Stimulated activated CD8-positive, alpha-beta memory T cell treated with anti-CD3 and anti-CD28 coated beads, Interleukin-12 subunit alpha, Interleukin-12 subunit beta, amount 100 ng/mL, for 24 hours (primary cell): ENCODE results near the gene STARD3.
"Not testable (repeated sequence)": the region's sequence is repeated elsewhere in the genome, so short reads cannot be mapped to it uniquely, and the experiment has no call there.

Source experiments
- DNase-seq: peaks from one replicate; pipeline ENCODE4 v3.0.0-alpha.2; 2020; ENCODE audit errors: extremely low read depth

The STARD3 gene

DNA sequence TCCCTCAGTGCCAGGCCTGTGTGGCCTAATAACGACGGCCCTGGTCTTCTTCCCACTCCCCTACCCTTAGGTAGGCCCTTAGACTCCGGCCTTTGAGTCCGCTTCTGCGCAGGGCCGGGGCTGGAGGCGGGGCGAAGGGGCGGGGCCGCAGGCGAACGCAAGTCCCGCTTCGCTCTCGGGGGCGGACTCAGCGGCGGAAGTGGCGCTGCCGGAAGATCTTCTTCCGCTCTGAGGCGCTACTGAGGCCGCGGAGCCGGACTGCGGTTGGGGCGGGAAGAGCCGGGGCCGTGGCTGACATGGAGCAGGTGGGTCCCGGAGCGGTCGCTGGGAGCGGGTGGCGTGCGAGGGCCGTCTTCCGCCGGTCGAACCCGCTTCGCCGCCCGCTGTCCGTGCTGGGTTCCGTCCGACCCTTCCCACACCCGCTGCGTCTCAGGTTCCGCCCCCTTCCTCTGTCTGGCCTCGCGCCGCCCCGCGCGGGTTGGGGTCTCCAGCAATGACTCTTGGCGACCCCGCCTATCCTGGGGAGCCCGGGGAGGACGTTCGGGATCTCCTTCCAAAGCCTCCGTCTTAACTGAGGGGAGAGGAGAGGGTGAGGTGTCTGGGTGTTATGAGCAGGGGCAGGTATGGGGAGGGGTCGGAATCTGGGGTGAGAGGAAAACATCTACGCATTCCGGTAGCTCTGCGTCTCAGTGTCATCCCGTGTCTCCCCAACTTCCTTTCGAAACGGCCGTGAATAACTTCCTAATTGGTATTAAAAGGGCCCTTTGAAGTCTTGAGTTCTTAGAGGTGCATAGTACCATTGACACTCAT is at the start of gene STARD3:
STARD3 (plus strand) TSS at position 218 of the 810 bp plus-strand sequence. CDS start 16,388 bp downstream, outside the sequence.
- peak; percentile 84 for DNase-seq

- not testable (repeated sequence) for DNase-seq
Measured at GRCh38 chr17:39590180-39590579, 46.8 kb upstream of the STARD3 start.

DNA sequence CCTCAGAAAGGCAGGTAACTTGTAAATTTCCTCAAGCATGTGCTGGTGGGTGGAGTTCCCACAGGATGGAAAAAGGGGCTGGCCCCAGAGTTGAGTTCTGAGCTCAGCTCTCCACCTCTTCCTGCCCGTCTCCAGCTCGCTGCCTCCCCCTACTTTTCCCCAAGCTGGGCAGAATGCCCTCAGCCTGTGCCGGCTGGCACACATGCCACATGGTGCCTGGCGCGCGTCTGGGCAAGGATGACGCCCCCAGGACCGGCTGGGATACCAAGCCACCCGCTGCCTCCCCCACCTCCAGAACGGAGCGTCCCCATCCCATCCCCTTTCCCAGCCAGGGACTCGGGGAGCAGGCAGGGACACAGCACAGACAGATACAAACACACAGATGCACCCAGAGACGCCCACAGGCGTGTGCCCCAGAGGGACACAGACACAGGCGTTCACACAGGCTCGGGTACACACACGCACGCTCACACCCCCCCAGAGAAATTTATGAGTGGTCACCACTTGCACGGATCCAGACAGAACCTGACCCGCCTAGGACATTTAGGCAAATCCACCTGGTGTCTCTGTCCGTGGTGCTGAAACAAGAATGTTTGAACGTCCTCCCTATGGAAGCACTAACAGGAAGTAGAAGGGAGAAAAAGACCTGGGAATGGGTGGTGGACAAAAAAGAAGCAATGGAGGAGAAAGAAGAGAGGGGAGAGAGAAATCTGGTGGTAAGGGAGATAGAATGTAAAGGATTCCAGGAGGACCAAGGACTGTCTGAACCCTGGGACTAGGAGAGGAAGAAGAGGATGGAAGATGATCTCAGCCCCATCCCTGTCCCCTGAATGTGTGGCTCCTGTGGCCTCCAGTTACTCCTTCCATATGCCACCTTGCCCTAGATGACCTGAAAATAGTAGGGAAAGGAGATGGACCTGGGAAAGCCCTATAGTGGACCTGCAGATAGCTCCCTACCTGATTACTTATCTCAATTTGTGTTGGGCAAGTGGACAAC is 44.7 kb upstream of the STARD3 start:
- no peak for DNase-seq

- DNase-seq: no peak
Measured at GRCh38 chr17:39593371-39593770, 43.6 kb upstream of the STARD3 start.

- no peak for DNase-seq
Measured at GRCh38 chr17:39595294-39595693, 41.6 kb upstream of the STARD3 start.

DNA sequence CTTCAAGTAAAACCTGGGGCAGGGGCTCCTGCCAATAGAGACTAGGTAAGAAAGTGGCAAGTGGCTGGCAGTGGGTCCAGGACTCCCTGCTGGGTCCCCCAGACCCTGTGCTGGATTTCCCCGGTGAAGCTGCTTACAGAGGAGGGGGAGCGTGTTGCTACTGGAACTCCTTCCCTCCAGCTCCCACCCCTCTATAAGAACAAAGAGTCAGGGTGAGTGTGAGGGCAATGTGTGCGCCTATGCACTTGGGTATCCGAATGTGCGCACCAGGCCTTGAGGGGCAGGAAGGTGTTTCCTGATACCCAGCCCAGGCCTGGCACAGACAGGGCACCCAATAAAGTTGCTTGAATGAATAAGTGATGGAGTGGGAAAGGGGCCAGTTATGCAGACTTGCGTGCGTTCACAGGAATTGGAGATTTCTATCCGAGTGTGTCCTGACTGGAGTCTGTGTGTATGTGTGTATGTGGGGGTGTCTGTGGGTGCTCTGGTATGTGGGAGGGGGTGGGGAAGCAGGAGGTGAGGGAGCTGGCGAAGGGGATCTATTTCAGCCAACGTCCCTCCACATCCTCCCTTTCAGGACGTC is 40.9 kb upstream of the STARD3 start:
- DNase-seq: no peak

DNA sequence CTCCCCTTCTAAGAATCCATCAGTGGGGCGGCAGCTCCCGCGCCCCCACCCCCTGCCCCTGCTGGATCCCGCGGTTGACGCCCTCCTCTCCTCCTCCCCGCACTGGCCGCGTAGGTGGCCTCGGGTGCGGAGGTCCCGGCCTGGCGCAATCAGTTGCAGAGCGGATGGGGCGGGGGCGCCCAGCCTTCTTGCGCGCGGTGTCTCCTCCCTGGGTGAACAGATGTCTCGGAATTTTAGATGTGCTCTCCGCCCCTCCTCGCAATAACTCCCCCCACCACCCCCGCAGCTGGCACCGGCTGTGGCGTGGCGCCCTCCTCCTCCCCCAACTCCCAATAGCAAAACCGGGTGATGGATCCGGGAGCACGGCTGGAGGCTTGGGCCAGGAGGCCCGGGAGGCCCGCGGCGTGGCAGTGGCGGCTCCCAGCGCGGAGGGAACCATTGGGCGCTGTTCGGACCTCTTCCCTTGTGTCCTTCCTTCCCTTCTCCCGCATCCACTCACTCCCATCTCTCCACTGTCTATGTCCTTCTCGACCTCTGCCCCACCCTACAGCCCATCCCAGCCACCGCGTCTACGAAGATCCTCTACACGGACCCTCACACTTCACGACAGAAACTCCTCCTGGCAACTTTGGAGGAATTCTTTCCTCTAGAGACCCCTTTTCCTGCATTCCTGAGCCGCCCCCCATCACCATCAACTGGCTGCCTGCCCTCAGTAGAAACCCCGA is 40.2 kb upstream of the STARD3 start:
- no peak for DNase-seq

GRCh38 chr17:39597372-39598046 is 39.4 kb upstream of the STARD3 start:
- DNase-seq: no peak

DNA sequence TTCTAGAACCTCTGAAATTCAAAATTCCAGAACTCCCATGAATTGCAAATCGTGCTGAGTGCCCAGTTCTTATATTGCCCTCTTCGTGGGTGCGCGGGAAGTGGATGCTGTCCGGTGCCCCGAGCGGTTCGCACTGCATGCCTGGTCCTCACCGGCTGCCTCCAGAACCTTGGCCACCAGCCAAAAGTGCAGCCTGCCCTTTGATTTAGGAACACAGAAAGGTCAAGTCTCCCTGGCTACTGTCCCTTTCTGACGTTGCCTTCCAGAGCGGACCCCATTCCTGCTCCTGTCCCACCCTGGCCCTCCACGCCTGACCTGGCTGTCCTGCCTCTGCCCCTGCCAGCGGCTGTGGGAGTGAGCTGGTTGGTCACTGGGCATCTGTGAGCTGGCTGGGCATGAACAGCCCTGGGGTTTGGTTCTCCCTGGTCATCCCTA is 38.9 kb upstream of the STARD3 start:
- no peak for DNase-seq

GRCh38 chr17:39598630-39599003 is 38.3 kb upstream of the STARD3 start:
- DNase-seq: no peak

DNA sequence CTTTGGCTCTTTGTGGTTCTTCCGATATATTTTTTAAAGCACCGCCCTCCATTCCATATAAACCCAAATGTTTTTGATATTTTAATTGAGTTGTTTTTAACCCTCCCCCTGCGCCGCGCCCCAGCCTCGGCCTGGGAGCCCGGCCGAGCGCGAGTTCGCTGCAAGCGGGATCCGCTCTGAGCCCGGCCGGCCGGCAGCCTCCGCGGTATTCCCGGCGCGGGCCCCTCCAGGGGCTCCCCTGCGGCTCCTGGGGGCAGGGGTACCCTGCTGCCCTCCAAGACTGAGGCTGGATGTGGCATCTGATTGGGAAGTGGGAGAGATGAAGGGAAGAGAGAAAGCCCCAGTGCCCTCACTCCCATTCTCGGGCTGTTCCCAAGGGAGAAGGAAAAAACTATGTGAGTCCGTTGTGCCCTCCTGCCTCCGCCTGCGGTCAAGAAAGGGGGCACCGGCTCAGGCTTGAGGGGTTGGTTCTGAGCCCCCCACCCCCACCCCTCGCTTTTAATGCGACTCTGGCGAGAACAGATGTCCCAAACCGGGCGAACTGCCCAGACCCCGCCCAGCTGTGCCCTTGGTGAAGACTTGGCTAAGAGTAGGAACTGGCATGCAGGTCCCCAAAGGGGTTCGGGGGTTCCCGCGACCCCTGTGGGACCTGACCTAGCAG is 37.8 kb upstream of the STARD3 start:
- DNase-seq: no peak

DNA sequence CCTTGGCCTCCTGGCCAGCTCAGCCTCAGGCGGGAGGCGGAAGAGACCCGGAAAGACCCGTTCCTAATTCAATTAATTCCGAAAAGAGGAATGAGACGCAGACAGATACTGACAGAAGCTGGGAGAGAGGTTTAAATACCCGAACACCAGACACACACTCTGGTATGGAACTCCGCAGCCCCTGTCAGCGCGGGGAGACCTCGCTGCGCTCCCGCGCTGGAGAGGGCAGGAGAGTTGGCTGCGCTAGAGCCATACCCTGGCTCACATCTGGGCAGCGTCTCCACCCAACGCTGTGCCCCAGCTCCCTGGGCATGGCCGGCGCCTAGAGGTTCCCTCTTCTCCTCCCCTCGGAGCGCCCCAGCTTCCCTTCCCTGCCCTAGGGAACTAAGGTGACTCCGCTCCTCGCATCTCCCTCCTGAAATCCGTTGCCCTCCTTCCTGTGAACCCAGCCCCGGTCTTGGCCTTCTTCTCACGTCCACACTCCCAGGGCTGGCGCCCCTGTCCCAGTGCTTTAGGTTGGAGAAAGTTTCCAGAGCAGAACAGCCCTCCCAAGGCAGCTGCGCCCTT is 37.2 kb upstream of the STARD3 start:
- DNase-seq: no peak

GRCh38 chr17:39600288-39600996 is 36.5 kb upstream of the STARD3 start:
- no peak for DNase-seq

- no peak for DNase-seq
Measured at GRCh38 chr17:39600997-39601597, 35.8 kb upstream of the STARD3 start.

DNA sequence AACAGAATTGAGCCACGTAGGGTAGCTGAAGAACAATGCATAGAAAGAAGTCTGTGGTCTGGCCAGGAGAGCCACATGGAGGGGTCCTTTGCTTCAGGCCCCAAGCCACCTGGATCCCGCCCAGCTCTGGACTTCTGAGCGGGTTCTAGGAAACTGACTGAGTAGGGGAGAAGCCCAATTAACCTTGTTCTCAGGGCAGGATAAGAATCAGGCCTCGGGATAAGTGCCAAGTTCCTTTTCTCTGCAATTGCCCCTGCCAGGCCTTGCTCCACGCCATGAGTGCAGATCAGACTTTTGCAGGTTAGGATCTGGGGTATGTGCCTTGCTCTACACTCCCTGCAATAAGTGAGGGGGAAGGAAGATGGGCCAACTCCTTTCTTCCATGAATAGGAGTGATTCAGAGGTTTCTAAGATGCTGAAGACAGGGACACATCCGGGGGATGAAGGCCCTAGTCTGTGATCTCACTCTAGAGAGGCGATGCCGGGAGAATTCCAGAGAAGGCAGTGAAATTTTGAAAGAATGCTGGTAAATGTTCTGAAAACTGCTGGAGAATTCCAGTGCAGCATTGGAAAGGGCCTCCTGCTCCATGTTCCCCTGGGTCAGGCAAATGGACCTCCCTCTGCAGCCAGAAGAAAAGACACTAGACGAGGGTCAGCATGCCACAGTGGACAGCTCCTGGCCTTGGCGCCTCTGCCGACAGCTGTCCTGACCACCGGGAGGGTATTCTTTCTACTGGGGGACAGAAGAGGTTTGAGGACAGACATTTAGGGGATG is 35.0 kb upstream of the STARD3 start:
- DNase-seq: no peak

GRCh38 chr17:39602533-39603303 is 34.2 kb upstream of the STARD3 start:
- no peak for DNase-seq

DNA sequence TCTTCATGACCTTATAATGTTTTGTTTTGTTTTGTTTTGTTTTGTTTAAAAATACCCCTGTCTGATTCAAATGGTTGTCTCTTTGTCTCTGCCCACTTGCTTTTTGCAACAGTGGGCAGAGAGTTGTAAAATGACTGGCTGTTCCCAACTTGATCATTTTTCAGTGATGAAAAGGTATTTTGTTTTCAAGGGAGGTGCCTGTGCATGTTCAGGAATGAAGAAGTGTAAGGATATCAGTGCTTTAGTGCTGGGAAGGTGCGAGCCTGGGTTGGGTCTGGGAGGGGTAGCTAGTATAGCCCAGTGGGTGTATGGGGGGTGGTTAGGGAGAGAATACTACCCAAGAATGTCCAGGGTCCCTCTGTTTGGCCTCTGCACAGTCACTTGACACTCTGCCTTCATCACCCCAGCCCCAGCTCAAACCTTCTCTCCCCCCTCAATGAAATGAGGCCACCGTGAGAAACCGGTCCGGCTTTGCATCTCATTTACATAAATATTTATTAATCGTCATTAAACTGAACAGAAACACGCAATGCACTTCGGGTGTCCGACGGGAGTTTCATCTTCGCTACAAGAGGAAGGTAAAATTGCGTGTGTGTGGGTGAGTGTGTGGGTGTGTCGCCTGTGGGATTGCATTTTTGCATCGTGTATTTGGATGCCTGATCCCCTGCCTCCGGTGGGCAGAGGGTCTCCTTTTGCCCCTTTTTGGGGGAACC is 33.5 kb upstream of the STARD3 start:
- no peak for DNase-seq
